HEK293T (cell line): ENCODE data around the gene MT1B.

ENCODE experiments used
- ARNT ChIP-seq: fragments of 450-650 bp; IDR thresholded peaks from 2 replicates; pipeline ENCODE4 v1.6.1; 2017; ENCODE audit warnings: mild to moderate bottlenecking
- CTBP1 ChIP-seq: fragments of 450-650 bp; IDR thresholded peaks from 2 replicates; pipeline ENCODE4 v1.6.1; 2016; ENCODE audit warnings: borderline replicate concordance
- ELF4 ChIP-seq: fragments of 450-650 bp; IDR thresholded peaks from 2 replicates; pipeline ENCODE4 v1.6.1; 2017; ENCODE audit warnings: antibody characterized with exemption
- FOXA1 ChIP-seq: fragments of 450-650 bp; IDR thresholded peaks from 2 replicates; pipeline ENCODE4 v1.6.1; 2016; ENCODE audit warnings: mild to moderate bottlenecking
- L3MBTL2 ChIP-seq: fragments of 450-650 bp; conservative IDR thresholded peaks from 2 replicates; pipeline ENCODE4 v1.6.1; 2016; ENCODE audit warnings: mild to moderate bottlenecking
- LEF1 ChIP-seq: fragments of 450-650 bp; IDR thresholded peaks from 2 replicates; pipeline ENCODE4 v1.6.1; 2017; ENCODE audit warnings: mild to moderate bottlenecking, borderline replicate concordance
- PKNOX1 ChIP-seq: fragments of 450-650 bp; IDR thresholded peaks from 2 replicates; pipeline ENCODE4 v1.6.1; 2016
- SP1 ChIP-seq: fragments of 450-650 bp; IDR thresholded peaks from 2 replicates; pipeline ENCODE4 v1.6.1; 2017

DNA sequence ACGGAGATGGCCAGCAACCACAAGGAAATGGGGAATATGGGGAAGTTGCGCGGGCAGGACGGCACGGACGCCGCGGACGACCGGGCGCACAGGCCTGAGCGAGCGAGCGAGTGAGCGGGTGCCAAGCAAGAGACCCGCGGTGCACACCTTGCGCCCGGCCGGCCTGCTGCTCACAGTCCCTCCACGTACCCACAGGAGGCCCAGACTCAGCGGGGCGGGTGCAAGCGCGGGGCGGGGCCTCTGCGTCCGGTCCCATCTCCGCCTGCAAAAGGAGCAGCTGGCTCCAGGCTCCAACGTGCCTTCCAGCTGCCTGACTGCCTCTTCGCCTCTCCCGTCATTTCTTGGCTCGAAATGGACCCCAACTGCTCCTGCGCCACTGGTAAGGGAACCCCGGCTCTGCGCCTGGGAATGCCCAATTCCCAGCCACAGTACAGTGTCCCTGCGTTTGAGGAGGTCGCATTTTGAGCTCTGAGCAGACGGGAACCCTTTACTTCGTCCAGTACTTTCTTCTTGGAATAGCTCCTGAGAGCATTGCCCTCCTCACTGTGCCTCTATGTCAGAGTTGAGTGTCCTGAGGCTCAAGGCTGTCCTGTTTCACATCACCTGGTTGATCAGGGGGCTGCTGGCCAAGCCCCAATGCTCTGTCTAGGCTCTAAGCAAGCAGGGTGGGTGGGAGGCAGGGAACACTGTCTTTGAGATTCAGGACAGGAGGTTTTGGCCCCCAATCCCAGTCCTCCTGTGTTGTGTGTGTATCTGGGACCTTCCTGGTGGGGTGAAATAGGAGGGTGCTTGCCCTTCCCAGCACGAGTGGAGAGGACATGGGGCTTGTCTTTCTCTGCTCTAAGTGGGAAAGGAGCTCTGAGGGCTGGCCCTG lies 34.2 kb upstream of the MT1B start:
- TF ChIP-seq FOXA1 (no peak), CTBP1 (no peak), LEF1 (no peak), ARNT (no peak), ELF4 (no peak), SP1 (no peak), L3MBTL2 (no peak), PKNOX1 (no peak)
